ES-I3 (cell line): ENCODE measurements around the gene ARHGDIB.

Source experiments
- H3K36me3 ChIP-seq: 2 replicates; pipeline ENCODE4 v1.6.1; 2013; ENCODE audit warnings: mild to moderate bottlenecking, low read length, control low read depth, moderate library complexity; ENCODE audit not compliant: insufficient read depth
- H3K4me1 ChIP-seq: 2 replicates; pipeline ENCODE4 v1.6.1; 2013; ENCODE audit warnings: mild to moderate bottlenecking, control low read depth, low read length; ENCODE audit not compliant: insufficient read depth
- H3K9ac ChIP-seq: 2 replicates; pipeline ENCODE4 v1.6.1; 2013; ENCODE audit warnings: low read depth, mild to moderate bottlenecking, low read length, moderate library complexity
- H3K9me3 ChIP-seq: 2 replicates; pipeline ENCODE4 v1.6.1; 2013; ENCODE audit warnings: mild to moderate bottlenecking, low read length, moderate library complexity; ENCODE audit not compliant: control insufficient read depth, insufficient read depth

ARHGDIB gene

GRCh38 chr12:14937689-14938088 is 23.7 kb downstream of the ARHGDIB start:
- Histone ChIP-seq H3K9ac (no peak overlapping the region), H3K36me3 (no peaks in the 10 kb centered on the region), H3K9me3 (no peaks in the 10 kb centered on the region), H3K4me1 (no peaks in the 10 kb centered on the region)

- no peak overlapping the region for H3K9ac ChIP-seq
- no peaks in the 10 kb centered on the region for H3K9me3 ChIP-seq
- H3K4me1 ChIP-seq = no peaks in the 10 kb centered on the region
- H3K36me3 ChIP-seq = no peaks in the 10 kb centered on the region
These were observed 24.4 kb downstream of the ARHGDIB start for GRCh38 chr12:14937014-14937413.

- no peaks in the 10 kb centered on the region for H3K4me1 ChIP-seq
- H3K9me3 ChIP-seq = no peaks in the 10 kb centered on the region
- H3K36me3 ChIP-seq = no peaks in the 10 kb centered on the region
- H3K9ac ChIP-seq = no peak overlapping the region
These were observed 25.1 kb downstream of the ARHGDIB start for GRCh38 chr12:14936224-14936861.

GRCh38 chr12:14935031-14935430 is 26.4 kb downstream of the ARHGDIB start:
- Histone ChIP-seq H3K9ac (no peak overlapping the region), H3K9me3 (no peaks in the 10 kb centered on the region), H3K36me3 (no peaks in the 10 kb centered on the region), H3K4me1 (no peaks in the 10 kb centered on the region)

- H3K36me3 ChIP-seq = no peaks in the 10 kb centered on the region
- H3K9ac ChIP-seq = no peak overlapping the region
- no peaks in the 10 kb centered on the region for H3K4me1 ChIP-seq
- H3K9me3 ChIP-seq = no peaks in the 10 kb centered on the region
These were observed 26.9 kb downstream of the ARHGDIB start for GRCh38 chr12:14934511-14934910.

GRCh38 chr12:14931791-14932560 is 29.4 kb downstream of the ARHGDIB start:
- Histone ChIP-seq H3K4me1 (no peaks in the 10 kb centered on the region), H3K9ac (no peak overlapping the region), H3K9me3 (no peaks in the 10 kb centered on the region), H3K36me3 (no peaks in the 10 kb centered on the region)

GRCh38 chr12:14931359-14931758 is 30.0 kb downstream of the ARHGDIB start:
- H3K9ac ChIP-seq = no peak overlapping the region
- H3K9me3 ChIP-seq = no peaks in the 10 kb centered on the region
- no peaks in the 10 kb centered on the region for H3K36me3 ChIP-seq

GRCh38 chr12:14930299-14930698 is 31.1 kb downstream of the ARHGDIB start:
- H3K36me3 ChIP-seq = no peaks in the 10 kb centered on the region
- H3K9ac ChIP-seq = no peak overlapping the region
- H3K4me1 ChIP-seq = no peaks in the 10 kb centered on the region
- no peaks in the 10 kb centered on the region for H3K9me3 ChIP-seq

More at GRCh38 chr12:14931359-14931758, 30.0 kb downstream of the ARHGDIB start:
- H3K4me1 ChIP-seq = no peaks in the 10 kb centered on the region

- Histone ChIP-seq H3K4me1 (no peaks in the 10 kb centered on the region), H3K9me3 (no peaks in the 10 kb centered on the region), H3K9ac (no peak overlapping the region), H3K36me3 (no peaks in the 10 kb centered on the region)
These were observed 32.5 kb downstream of the ARHGDIB start for GRCh38 chr12:14928931-14929330.

- Histone ChIP-seq H3K4me1 (no peaks in the 10 kb centered on the region), H3K9me3 (no peaks in the 10 kb centered on the region)
These were observed 34.1 kb downstream of the ARHGDIB start for GRCh38 chr12:14927267-14927666.

GRCh38 chr12:14924541-14924940 is 36.9 kb downstream of the ARHGDIB start:
- Histone ChIP-seq H3K9me3 (no peaks in the 10 kb centered on the region), H3K4me1 (no peaks in the 10 kb centered on the region), H3K36me3 (no peaks in the 10 kb centered on the region), H3K9ac (no peak overlapping the region)

More at GRCh38 chr12:14927267-14927666, 34.1 kb downstream of the ARHGDIB start:
- H3K36me3 ChIP-seq = no peaks in the 10 kb centered on the region
- no peak overlapping the region for H3K9ac ChIP-seq

- Histone ChIP-seq H3K9ac (no peak overlapping the region), H3K36me3 (no peaks in the 10 kb centered on the region), H3K4me1 (no peaks in the 10 kb centered on the region), H3K9me3 (no peaks in the 10 kb centered on the region)
These were observed 37.5 kb downstream of the ARHGDIB start for GRCh38 chr12:14923944-14924343.

GRCh38 chr12:14921218-14921617 is 40.2 kb downstream of the ARHGDIB start:
- H3K36me3 ChIP-seq = no peaks in the 10 kb centered on the region
- peaks cover 3% of the 10 kb centered on the region for H3K9me3 ChIP-seq
- no peak overlapping the region for H3K9ac ChIP-seq
- no peaks in the 10 kb centered on the region for H3K4me1 ChIP-seq

- no peak overlapping the region for H3K9ac ChIP-seq
- H3K9me3 ChIP-seq = peaks cover 3% of the 10 kb centered on the region
- no peaks in the 10 kb centered on the region for H3K4me1 ChIP-seq
- H3K36me3 ChIP-seq = no peaks in the 10 kb centered on the region
These were observed 40.8 kb downstream of the ARHGDIB start for GRCh38 chr12:14920475-14921126.

GRCh38 chr12:14919455-14919854 is 41.9 kb downstream of the ARHGDIB start:
- Histone ChIP-seq H3K9ac (no peak overlapping the region), H3K9me3 (peaks cover 3% of the 10 kb centered on the region), H3K4me1 (no peaks in the 10 kb centered on the region), H3K36me3 (no peaks in the 10 kb centered on the region)
